ENCODE data around the gene PHF23. TPM values are rescaled to one million over a fixed set of nuclear protein-coding genes. Genes with fewer than 3 reads are reported as not detected.

PHF23 gene
- total and polyA plus RNA-seq, 9 of the 15 experiments (the other 6 are each of a cell fraction or from before 2014, with no cell fraction given), result 7.4 to 87.5 (median 33.7) TPM

GRCh38 chr17:7239091-7240027 is at the start of gene PHF23 (continued):
- 0 out of 4 replicates have a peak, but pooled peaks of 1 of the 2 experiments have one; percentile 30 for TF ChIP-seq MLLT1 (IDR thresholded peaks at IDR 0.05)
- TF ChIP-seq BDP1 (IDR thresholded peaks at IDR 0.05; ENCODE audit: insufficient read depth, insufficient read length), result no peak
- TF ChIP-seq PHF8 (IDR thresholded peaks at IDR 0.05; ENCODE audit: borderline replicate concordance, low read length), result peak; percentile 39; the same call in 1 of the 2 replicates
- no peak for TF ChIP-seq HOMEZ (CRISPR knock-in tag; IDR thresholded peaks at IDR 0.05)
- peak; percentile 90 for TF ChIP-seq HNRNPLL (IDR thresholded peaks at IDR 0.05; ENCODE audit: low read depth, low read length, poor library complexity, severe bottlenecking)
- peak; percentile 22; the same call in 1 of the 2 replicates for TF ChIP-seq ARID1B (IDR thresholded peaks at IDR 0.05)
- TF ChIP-seq CUX1 (CRISPR knock-in tag; IDR thresholded peaks at IDR 0.05), result no peak
- TF ChIP-seq ETS2 (tag; IDR thresholded peaks at IDR 0.05; ENCODE audit: borderline replicate concordance, poor library complexity, severe bottlenecking), result no peak
- TF ChIP-seq ZNF232 (CRISPR knock-in tag; IDR thresholded peaks at IDR 0.05), result no peak
- no peak for TF ChIP-seq MBD1 (CRISPR knock-in tag; IDR thresholded peaks at IDR 0.05)
- no peak for TF ChIP-seq ZBTB17 (CRISPR knock-in tag; IDR thresholded peaks at IDR 0.05)
- TF ChIP-seq TRIM28 (IDR thresholded peaks at IDR 0.05), result no peak
- TF ChIP-seq ZNF274 (IDR thresholded peaks at IDR 0.05; ENCODE audit: borderline replicate concordance, low read depth, low read length), result no peak
- no peak for TF ChIP-seq PRMT5 (CRISPR knock-in tag; IDR thresholded peaks at IDR 0.05)
- TF ChIP-seq GTF2E2 (tag; IDR thresholded peaks at IDR 0.05), result no peak
- TF ChIP-seq PURB (CRISPR knock-in tag; IDR thresholded peaks at IDR 0.05; ENCODE audit: low read depth), result no peak
- TF ChIP-seq SIRT6 (IDR thresholded peaks at IDR 0.05; ENCODE audit: low read depth, low read length), result no peak

Data from K562 (cell line).